Activated naive CD8-positive, alpha-beta T cell (primary cell): ENCODE results near the gene GLUL.
"Not testable (repeated sequence)": the region's sequence is repeated elsewhere in the genome, so short reads cannot be mapped to it uniquely, and the experiment has no call there.

Experiments used
- H3K27ac Mint-ChIP-seq: one replicate; pipeline ENCODE4 v1.8.0; 2021; ENCODE audit warnings: mixed read lengths
- H3K27me3 Mint-ChIP-seq: one replicate; pipeline ENCODE4 v1.8.0; 2021; ENCODE audit warnings: mixed read lengths
- H3K36me3 Mint-ChIP-seq: one replicate; pipeline ENCODE4 v1.8.0; 2021; ENCODE audit warnings: mixed read lengths
- H3K4me1 Mint-ChIP-seq: one replicate; pipeline ENCODE4 v1.8.0; 2021; ENCODE audit warnings: low read depth, mixed read lengths
- H3K4me3 Mint-ChIP-seq: one replicate; pipeline ENCODE4 v1.8.0; 2021; ENCODE audit warnings: mild to moderate bottlenecking, mixed read lengths
- H3K9me3 Mint-ChIP-seq: one replicate; pipeline ENCODE4 v1.8.0; 2021; ENCODE audit warnings: low read depth, mixed read lengths

Gene GLUL

GRCh38 chr1:182385885-182386853 is 5.4 kb downstream of the GLUL start:
- Mint-ChIP-seq H3K4me1 (peaks cover 20% of the 10 kb centered on the region), H3K27me3 (peaks cover 6% of the 10 kb centered on the region), H3K27ac (no peak overlapping the region), H3K36me3 (peaks cover 2% of the 10 kb centered on the region), H3K4me3 (no peak overlapping the region), H3K9me3 (no peaks in the 10 kb centered on the region)

- no peaks in the 10 kb centered on the region for H3K9me3 Mint-ChIP-seq
- no peaks in the 10 kb centered on the region for H3K27me3 Mint-ChIP-seq
- H3K36me3 Mint-ChIP-seq: peaks cover 2% of the 10 kb centered on the region
- no peak overlapping the region for H3K4me3 Mint-ChIP-seq
- peaks cover 6% of the 10 kb centered on the region for H3K4me1 Mint-ChIP-seq
- H3K27ac Mint-ChIP-seq: no peak overlapping the region
Measured at GRCh38 chr1:182384387-182384960, 7.1 kb downstream of the GLUL start.

GRCh38 chr1:182383934-182384333 is 7.7 kb downstream of the GLUL start:
- Mint-ChIP-seq H3K4me1 (peaks cover under 1% of the 10 kb centered on the region), H3K27ac (no peak overlapping the region), H3K9me3 (no peaks in the 10 kb centered on the region), H3K36me3 (peaks cover 2% of the 10 kb centered on the region), H3K27me3 (no peaks in the 10 kb centered on the region), H3K4me3 (no peak overlapping the region)

- H3K4me1 Mint-ChIP-seq: no peaks in the 10 kb centered on the region
- no peaks in the 10 kb centered on the region for H3K27me3 Mint-ChIP-seq
- no peak overlapping the region for H3K4me3 Mint-ChIP-seq
- no peaks in the 10 kb centered on the region for H3K9me3 Mint-ChIP-seq
- H3K27ac Mint-ChIP-seq: peak overlapping the region; percentile 17
- H3K36me3 Mint-ChIP-seq: peaks cover 2% of the 10 kb centered on the region
Measured at GRCh38 chr1:182383037-182383661, 8.4 kb downstream of the GLUL start.

GRCh38 chr1:182381962-182382819 is 9.4 kb downstream of the GLUL start:
- no peaks in the 10 kb centered on the region for H3K9me3 Mint-ChIP-seq

GRCh38 chr1:182380199-182380598 is 11.4 kb downstream of the GLUL start:
- Mint-ChIP-seq H3K36me3 (no peaks in the 10 kb centered on the region), H3K4me1 (no peaks in the 10 kb centered on the region), H3K27me3 (no peaks in the 10 kb centered on the region), H3K4me3 (no peak overlapping the region), H3K27ac (no peak overlapping the region), H3K9me3 (no peaks in the 10 kb centered on the region)

More at GRCh38 chr1:182381962-182382819, 9.4 kb downstream of the GLUL start:
- Mint-ChIP-seq H3K36me3 (peaks cover 2% of the 10 kb centered on the region), H3K4me1 (no peaks in the 10 kb centered on the region), H3K27ac (no peak overlapping the region), H3K4me3 (no peak overlapping the region), H3K27me3 (no peaks in the 10 kb centered on the region)

- H3K27ac Mint-ChIP-seq, H3K9me3 Mint-ChIP-seq, H3K27me3 Mint-ChIP-seq, H3K4me3 Mint-ChIP-seq, H3K36me3 Mint-ChIP-seq, H3K4me1 Mint-ChIP-seq: not testable (repeated sequence)
Measured at GRCh38 chr1:182379781-182380180, 11.8 kb downstream of the GLUL start.

GRCh38 chr1:182376936-182377574 is 14.5 kb downstream of the GLUL start:
- Mint-ChIP-seq H3K36me3 (no peaks in the 10 kb centered on the region), H3K27me3 (no peaks in the 10 kb centered on the region), H3K27ac (no peak overlapping the region), H3K4me3 (no peak overlapping the region), H3K9me3 (no peaks in the 10 kb centered on the region), H3K4me1 (no peaks in the 10 kb centered on the region)

- no peak overlapping the region for H3K27ac Mint-ChIP-seq
Measured at GRCh38 chr1:182374101-182374834, 17.3 kb downstream of the GLUL start.

GRCh38 chr1:182370532-182370931 is 21.1 kb downstream of the GLUL start:
- Mint-ChIP-seq H3K4me1 (no peaks in the 10 kb centered on the region), H3K4me3 (no peak overlapping the region), H3K27me3 (peaks cover 2% of the 10 kb centered on the region), H3K36me3 (no peaks in the 10 kb centered on the region), H3K27ac (no peak overlapping the region), H3K9me3 (no peaks in the 10 kb centered on the region)

More at GRCh38 chr1:182374101-182374834, 17.3 kb downstream of the GLUL start:
- no peaks in the 10 kb centered on the region for H3K36me3 Mint-ChIP-seq
- H3K4me3 Mint-ChIP-seq: no peak overlapping the region
- H3K4me1 Mint-ChIP-seq: no peaks in the 10 kb centered on the region
- H3K27me3 Mint-ChIP-seq: no peaks in the 10 kb centered on the region
- H3K9me3 Mint-ChIP-seq: no peaks in the 10 kb centered on the region

GRCh38 chr1:182368903-182369302 is 22.7 kb downstream of the GLUL start:
- Mint-ChIP-seq H3K4me3 (no peak overlapping the region), H3K27ac (no peak overlapping the region), H3K9me3 (no peaks in the 10 kb centered on the region), H3K4me1 (no peaks in the 10 kb centered on the region), H3K27me3 (peaks cover 3% of the 10 kb centered on the region), H3K36me3 (no peaks in the 10 kb centered on the region)

- H3K9me3 Mint-ChIP-seq: no peaks in the 10 kb centered on the region
- peaks cover 4% of the 10 kb centered on the region for H3K27me3 Mint-ChIP-seq
- no peak overlapping the region for H3K4me3 Mint-ChIP-seq
- no peaks in the 10 kb centered on the region for H3K4me1 Mint-ChIP-seq
- H3K27ac Mint-ChIP-seq: no peak overlapping the region
- H3K36me3 Mint-ChIP-seq: no peaks in the 10 kb centered on the region
Measured at GRCh38 chr1:182368358-182368757, 23.2 kb downstream of the GLUL start.

- H3K4me1 Mint-ChIP-seq: no peaks in the 10 kb centered on the region
- H3K9me3 Mint-ChIP-seq: no peaks in the 10 kb centered on the region
- H3K36me3 Mint-ChIP-seq: no peaks in the 10 kb centered on the region
- H3K4me3 Mint-ChIP-seq: no peak overlapping the region
- no peak overlapping the region for H3K27ac Mint-ChIP-seq
- H3K27me3 Mint-ChIP-seq: peaks cover 4% of the 10 kb centered on the region
Measured at GRCh38 chr1:182367926-182368325, 23.7 kb downstream of the GLUL start.

- peaks cover 4% of the 10 kb centered on the region for H3K27me3 Mint-ChIP-seq
- H3K9me3 Mint-ChIP-seq: no peaks in the 10 kb centered on the region
- no peaks in the 10 kb centered on the region for H3K36me3 Mint-ChIP-seq
- H3K27ac Mint-ChIP-seq: no peak overlapping the region
- H3K4me1 Mint-ChIP-seq: no peaks in the 10 kb centered on the region
- no peak overlapping the region for H3K4me3 Mint-ChIP-seq
Measured at GRCh38 chr1:182366596-182366995, 25.0 kb downstream of the GLUL start.
